AG09319 (cell line): ENCODE data around the gene BMP4.

ENCODE experiments used
- DNase-seq: peaks from one replicate; pipeline ENCODE4 v3.0.0-alpha.2; 2010; ENCODE audit warnings: low read depth; ENCODE audit errors: extremely low read depth
- CTCF ChIP-seq: IDR thresholded peaks from 2 replicates; pipeline ENCODE4 v1.5.1; 2011; ENCODE audit warnings: low read depth, mild to moderate bottlenecking, inconsistent platforms, low read length, moderate library complexity

BMP4 gene

DNA sequence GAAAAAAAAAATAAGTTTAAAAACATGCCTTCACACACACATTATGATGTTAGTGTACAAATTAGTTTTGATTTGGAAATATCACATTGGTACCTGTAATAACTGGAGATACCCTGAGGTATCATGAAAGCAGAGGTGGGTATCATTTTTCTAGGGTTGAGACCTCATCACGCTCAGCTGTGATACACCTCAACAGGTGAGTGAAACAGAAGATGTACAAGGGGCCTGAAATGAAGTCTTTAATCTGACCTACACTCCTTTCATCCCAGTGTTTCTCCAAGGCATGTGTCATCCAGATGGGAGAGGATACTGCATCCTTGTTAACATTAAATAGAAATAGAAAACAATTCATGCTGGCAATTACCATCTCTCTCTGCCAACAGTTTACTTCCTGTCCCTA lies 7.4 kb downstream of the BMP4 start:
- DNase-seq = no peak
- TF ChIP-seq CTCF = no peak

DNA sequence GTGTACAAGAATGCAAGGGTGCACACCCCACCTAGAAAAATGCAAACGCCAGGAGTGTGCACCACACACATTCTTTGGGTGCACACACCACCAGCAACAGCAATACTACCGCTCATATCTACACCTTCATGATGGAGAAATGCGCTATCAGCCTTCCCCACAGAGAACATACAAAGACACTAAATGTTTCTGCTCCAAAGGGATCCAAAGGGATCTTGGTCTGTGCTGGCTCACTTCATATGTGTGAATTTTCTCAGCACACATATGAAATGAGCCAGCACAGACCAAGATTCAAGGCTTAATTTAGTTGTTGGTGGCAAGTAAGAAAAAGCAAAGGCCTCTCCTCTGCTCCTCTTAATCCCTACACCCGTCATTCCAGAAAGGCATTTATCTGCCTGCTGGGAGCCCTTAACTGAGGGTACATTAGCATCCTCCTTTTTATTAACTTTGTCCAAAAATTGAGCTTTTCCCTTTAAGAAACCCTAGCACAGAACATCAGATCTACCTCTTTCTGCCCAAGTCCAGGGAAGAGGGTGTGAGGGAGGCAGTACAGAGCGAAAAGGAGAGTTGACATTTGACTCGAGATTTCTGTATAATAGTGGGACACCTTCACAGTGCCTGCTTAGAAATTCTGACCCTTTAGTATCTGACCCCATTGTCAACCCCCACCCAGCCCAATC lies 8.3 kb downstream of the BMP4 start:
- no peak for DNase-seq
- no peak for TF ChIP-seq CTCF

DNA sequence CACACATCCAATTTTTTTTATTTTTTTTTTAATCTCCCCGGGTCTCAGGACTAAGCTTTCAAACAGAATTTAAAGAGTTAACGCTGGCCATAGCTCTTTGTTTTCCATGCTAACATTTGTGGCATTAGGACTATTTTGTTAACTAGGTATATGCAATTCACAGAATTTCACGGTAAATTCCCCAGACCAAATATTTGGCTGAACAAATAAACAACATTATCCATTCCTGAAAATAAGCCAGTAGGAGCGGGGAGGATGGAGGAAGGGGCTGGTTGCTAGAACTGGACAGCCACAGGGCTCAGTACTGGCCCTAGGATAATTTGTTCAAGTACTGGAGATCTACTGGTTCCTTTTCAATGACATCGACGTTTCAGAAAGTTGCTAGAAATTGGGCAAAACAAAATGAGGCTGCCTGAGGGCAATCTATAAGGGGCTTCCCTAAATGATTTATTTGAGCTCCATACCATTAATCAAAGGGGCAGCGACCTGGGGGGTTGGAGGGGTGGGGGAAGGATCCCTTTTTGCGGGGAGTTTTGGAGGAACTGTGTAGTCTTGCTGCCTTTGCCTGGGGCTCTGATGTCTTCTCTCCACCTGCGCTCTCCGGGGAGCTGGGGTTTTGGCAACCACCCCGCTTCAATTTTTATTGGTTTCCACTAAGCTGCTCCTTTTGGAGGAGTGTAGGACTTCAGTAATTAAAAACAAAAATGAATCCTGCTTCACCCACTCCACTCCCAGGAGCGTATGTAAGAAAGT lies 9.0 kb downstream of the BMP4 start:
- TF ChIP-seq CTCF = no peak
- DNase-seq = no peak

GRCh38 chr14:53947094-53947445 lies 9.6 kb downstream of the BMP4 start:
- no peak for DNase-seq
- TF ChIP-seq CTCF = no peak

DNA sequence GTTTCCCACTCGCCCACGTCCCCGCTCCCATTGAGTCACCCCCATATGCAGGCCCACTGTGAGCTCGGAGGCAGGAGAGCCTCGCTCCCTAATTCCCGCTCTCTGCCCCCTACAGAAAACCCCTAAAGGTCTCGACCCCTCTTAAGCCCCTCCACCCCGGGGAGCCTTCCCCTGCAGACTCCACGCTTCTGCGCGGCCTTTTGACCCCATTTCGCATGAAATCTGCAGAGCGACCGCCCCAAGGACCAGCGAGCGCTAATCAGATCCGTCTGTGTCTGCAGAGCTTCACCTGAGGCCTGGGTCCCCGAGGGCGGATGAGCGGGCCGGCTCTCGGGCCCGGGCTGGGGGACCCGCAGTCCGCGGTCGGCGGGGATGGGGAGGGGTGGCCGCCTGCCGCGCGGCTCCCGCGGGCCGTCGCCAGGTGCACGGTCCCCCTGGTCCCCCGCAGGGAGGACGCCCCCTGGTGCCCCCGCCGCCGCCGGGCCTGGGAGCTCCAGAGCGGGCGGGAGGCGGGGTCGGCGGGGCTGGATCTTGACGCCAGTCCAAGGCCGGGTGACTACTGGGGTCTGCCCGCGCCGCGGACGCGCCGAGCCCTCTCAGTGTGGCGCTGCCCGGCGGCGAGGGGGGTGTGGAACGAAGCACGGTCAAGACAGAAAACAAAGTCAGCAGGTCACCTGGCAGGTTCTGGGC lies 10.1 kb downstream of the BMP4 start:
- TF ChIP-seq CTCF = no peak
- no peak for DNase-seq

DNA sequence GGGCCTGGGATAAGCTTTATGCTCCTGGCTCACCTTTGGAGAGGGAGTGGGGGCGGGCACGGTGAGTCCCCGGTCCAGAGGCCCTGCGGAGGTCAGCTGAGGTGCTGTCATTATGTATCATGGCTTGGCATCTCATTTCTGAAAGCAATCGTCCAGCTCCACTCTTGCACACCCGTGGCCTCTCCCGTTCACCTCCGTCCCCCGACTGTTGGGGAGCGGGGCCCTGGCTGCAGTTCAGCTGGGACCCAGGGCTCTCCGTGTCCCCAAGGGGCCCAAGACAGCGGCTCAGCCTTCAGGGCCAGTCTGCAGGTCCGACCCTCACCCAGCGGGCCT lies 10.6 kb downstream of the BMP4 start:
- DNase-seq = no peak
- TF ChIP-seq CTCF = no peak

- DNase-seq = no peak
- TF ChIP-seq CTCF = no peak
Observed at GRCh38 chr14:53943751-53944083, 12.9 kb downstream of the BMP4 start.
